Neural progenitor cell (in vitro differentiated cells): ENCODE results near the gene NADSYN1. TPM values are rescaled to one million over a fixed set of nuclear protein-coding genes. Genes with fewer than 3 reads are reported as not detected.

Experiments
- DNase-seq: peaks from one replicate; pipeline ENCODE4 v3.0.0-alpha.2; 2016; ENCODE audit warnings: low spot score
- H2AFZ ChIP-seq: fragments of 200-600 bp; sonication (generic); replicated peaks from 2 replicates; pipeline ENCODE4 v1.6.1; 2016; ENCODE audit warnings: antibody characterized with exemption
- H3F3A ChIP-seq: fragments of 200-600 bp; sonication (generic); 2 replicates; pipeline ENCODE4 v1.6.1; 2016; ENCODE audit warnings: antibody characterized with exemption, low read depth
- H3K27ac ChIP-seq: fragments of 200-600 bp; sonication (generic); 2 replicates; pipeline ENCODE4 v1.5.1; 2016; ENCODE audit warnings: mild to moderate bottlenecking
- H3K27me3 ChIP-seq: fragments of 200-600 bp; sonication (generic); 2 replicates; pipeline ENCODE4 v1.6.1; 2016; ENCODE audit warnings: mild to moderate bottlenecking, moderate library complexity
- H3K36me3 ChIP-seq: fragments of 200-600 bp; sonication (generic); 2 replicates; pipeline ENCODE4 v1.5.1; 2016
- H3K4me1 ChIP-seq: fragments of 200-600 bp; sonication (generic); 2 replicates; pipeline ENCODE4 v1.6.1; 2016; ENCODE audit warnings: mixed run types
- H3K4me2 ChIP-seq: fragments of 200-600 bp; sonication (generic); 2 replicates; pipeline ENCODE4 v1.6.1; 2016
- H3K4me3 ChIP-seq: fragments of 200-600 bp; sonication (generic); 2 replicates; pipeline ENCODE4 v1.5.1; 2016
- H3K79me2 ChIP-seq: fragments of 200-600 bp; sonication (generic); 2 replicates; pipeline ENCODE4 v1.6.1; 2016; ENCODE audit warnings: low read depth
- H3K9ac ChIP-seq: fragments of 200-600 bp; sonication (generic); 2 replicates; pipeline ENCODE4 v1.6.1; 2016
- H3K9me3 ChIP-seq: fragments of 200-600 bp; sonication (generic); 2 replicates; pipeline ENCODE4 v1.5.1; 2016; ENCODE audit warnings: low read depth
- H4K20me1 ChIP-seq: fragments of 200-600 bp; sonication (generic); 2 replicates; pipeline ENCODE4 v1.6.1; 2016; ENCODE audit warnings: low read depth
- H3K27ac Mint-ChIP-seq: 3 replicates; pipeline ENCODE4 v1.8.0; 2021; ENCODE audit warnings: mixed read lengths
- H3K27me3 Mint-ChIP-seq: 2 replicates; pipeline ENCODE4 v1.8.0; 2022; ENCODE audit warnings: low read depth, mild to moderate bottlenecking, inconsistent platforms, moderate library complexity, mixed read lengths; ENCODE audit not compliant: insufficient read depth
- H3K36me3 Mint-ChIP-seq: 3 replicates; pipeline ENCODE4 v1.8.0; 2021; ENCODE audit warnings: mixed read lengths
- H3K4me1 Mint-ChIP-seq: 3 replicates; pipeline ENCODE4 v1.8.0; 2021; ENCODE audit warnings: mixed read lengths
- H3K4me3 Mint-ChIP-seq: 3 replicates; pipeline ENCODE4 v1.8.0; 2021; ENCODE audit warnings: mild to moderate bottlenecking, moderate library complexity, mixed read lengths
- H3K9me3 Mint-ChIP-seq: 3 replicates; pipeline ENCODE4 v1.8.0; 2020; ENCODE audit warnings: mixed read lengths
- CTCF ChIP-seq: fragments of 200-600 bp; sonication (generic); IDR thresholded peaks from 2 replicates; pipeline ENCODE4 v1.5.1; 2017; ENCODE audit warnings: antibody characterized with exemption, mild to moderate bottlenecking
- EZH2 ChIP-seq: fragments of 200-600 bp; sonication (generic); IDR thresholded peaks from 2 replicates; pipeline ENCODE4 v1.6.1; 2017; ENCODE audit warnings: antibody characterized with exemption, mild to moderate bottlenecking, moderate library complexity
- EZH2phosphoT487 ChIP-seq: fragments of 200-600 bp; sonication (generic); IDR thresholded peaks from 2 replicates; pipeline ENCODE4 v1.6.1; 2017; ENCODE audit warnings: antibody characterized with exemption
- total RNA-seq: library from RNA; depleted of rRNA; stranded (reverse); fragments of >200 nt; gene quantifications from 2 replicates; pipeline ENCODE4 v1.2.3, GENCODE V29; 2015; ENCODE audit warnings: low replicate concordance

The NADSYN1 gene
- total RNA-seq, 1 donor from 2014 or later = 25.0 TPM

DNA sequence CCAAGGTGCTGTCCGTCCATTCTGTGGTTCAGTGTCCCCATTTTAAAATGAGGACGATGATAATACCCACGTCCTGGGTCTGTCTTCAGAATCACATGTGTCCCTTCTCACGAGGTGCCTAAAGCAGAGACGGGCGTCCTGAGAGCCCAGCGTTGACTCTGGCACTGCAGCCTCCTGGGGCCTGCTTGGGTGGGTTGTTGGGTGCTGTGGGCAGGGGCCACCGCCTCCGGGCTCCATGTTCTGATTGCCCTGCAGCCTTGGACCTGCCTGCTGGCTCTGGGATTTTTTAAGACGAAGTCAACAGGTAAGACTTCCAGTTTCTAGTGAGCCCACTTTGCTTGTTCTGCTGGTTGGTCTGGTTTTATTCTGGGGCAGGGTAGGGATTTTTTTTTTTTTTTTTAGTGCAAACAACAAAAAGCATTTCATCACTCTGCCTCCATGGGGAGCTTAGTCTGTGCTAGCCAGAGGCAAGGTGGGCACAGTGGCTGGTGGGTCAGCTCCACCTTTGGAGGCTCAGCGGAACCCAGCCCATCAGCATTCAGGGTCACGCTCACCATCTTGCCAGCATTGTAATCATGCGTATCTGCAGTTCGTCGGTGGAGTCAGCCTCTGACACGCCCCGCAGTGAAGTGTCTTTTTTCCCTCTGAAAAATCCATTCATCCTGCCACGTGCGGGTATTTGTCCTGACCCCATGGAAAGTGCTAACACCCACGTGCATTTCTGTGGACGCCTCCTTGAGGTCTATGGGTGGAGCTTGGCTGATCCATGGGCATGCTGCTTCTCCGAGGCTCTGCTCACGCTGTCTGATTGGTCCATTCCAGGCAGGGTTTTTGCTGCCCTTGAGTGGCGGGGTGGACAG is 28.3 kb downstream of the NADSYN1 start:
- no peaks in the 10 kb centered on the region for H3F3A ChIP-seq
- Mint-ChIP-seq H3K9me3 (no peaks in the 10 kb centered on the region), H3K27ac (no peak overlapping the region), H3K4me3 (no peak overlapping the region), H3K36me3 (peaks cover 32% of the 10 kb centered on the region), H3K27me3 (peaks cover 3% of the 10 kb centered on the region), H3K4me1 (peaks cover 14% of the 10 kb centered on the region)
- H3K9ac ChIP-seq = no peak overlapping the region
- no peaks in the 10 kb centered on the region for H3K36me3 ChIP-seq
- no peaks in the 10 kb centered on the region for H3K27me3 ChIP-seq
- no peak overlapping the region for H3K4me3 ChIP-seq
- no peak overlapping the region for H3K4me2 ChIP-seq
- no peaks in the 10 kb centered on the region for H3K79me2 ChIP-seq
- H3K27ac ChIP-seq = no peak overlapping the region
- DNase-seq = no peak
- no peaks in the 10 kb centered on the region for H3K9me3 ChIP-seq
- peaks cover 7% of the 10 kb centered on the region for H3K4me1 ChIP-seq
- H4K20me1 ChIP-seq = no peaks in the 10 kb centered on the region
- TF ChIP-seq EZH2phosphoT487 = no peak
- no peak for TF ChIP-seq EZH2
- no peak for TF ChIP-seq CTCF
- H2AFZ ChIP-seq = no peak overlapping the region

DNA sequence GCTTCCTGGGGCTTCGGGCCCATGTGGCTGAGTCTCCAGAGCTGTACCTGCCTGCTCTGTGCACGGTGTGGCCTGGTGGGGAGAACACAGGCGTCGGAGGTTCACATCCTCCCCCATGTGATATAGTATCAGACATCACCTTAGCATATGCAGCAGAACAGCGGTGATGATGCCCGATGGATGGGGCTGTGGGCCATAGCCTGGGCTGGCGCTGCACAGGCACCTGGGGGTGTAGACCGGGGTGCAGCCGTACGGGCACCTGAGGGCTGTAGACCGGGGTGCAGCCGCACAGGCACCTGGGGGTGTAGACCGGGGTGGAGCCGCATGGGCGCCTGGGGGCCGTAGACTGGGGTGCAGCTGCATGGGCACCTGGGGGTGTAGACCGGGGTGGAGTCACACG is 29.2 kb downstream of the NADSYN1 start:
- Mint-ChIP-seq H3K36me3 (peaks cover 31% of the 10 kb centered on the region), H3K27me3 (peaks cover 2% of the 10 kb centered on the region), H3K27ac (no peak overlapping the region), H3K4me1 (peaks cover 8% of the 10 kb centered on the region), H3K4me3 (no peak overlapping the region), H3K9me3 (no peaks in the 10 kb centered on the region)
- no peak overlapping the region for H3K4me3 ChIP-seq
- no peak overlapping the region for H3K4me2 ChIP-seq
- H3K9ac ChIP-seq = no peak overlapping the region
- H3K36me3 ChIP-seq = no peaks in the 10 kb centered on the region
- no peaks in the 10 kb centered on the region for H3K9me3 ChIP-seq
- no peaks in the 10 kb centered on the region for H4K20me1 ChIP-seq
- no peaks in the 10 kb centered on the region for H3F3A ChIP-seq
- H3K4me1 ChIP-seq = peaks cover 7% of the 10 kb centered on the region
- no peaks in the 10 kb centered on the region for H3K79me2 ChIP-seq
- no peak for TF ChIP-seq CTCF
- TF ChIP-seq EZH2phosphoT487 = no peak
- no peak for TF ChIP-seq EZH2
- no peak overlapping the region for H2AFZ ChIP-seq
- no peak overlapping the region for H3K27ac ChIP-seq
- no peaks in the 10 kb centered on the region for H3K27me3 ChIP-seq
- DNase-seq = no peak

GRCh38 chr11:71482746-71483364 is 29.9 kb downstream of the NADSYN1 start:
- Histone ChIP-seq H3K36me3 (no peaks in the 10 kb centered on the region), H3K27ac (no peak overlapping the region), H3K9ac (no peak overlapping the region), H3K79me2 (no peaks in the 10 kb centered on the region), H4K20me1 (no peaks in the 10 kb centered on the region), H3K9me3 (no peaks in the 10 kb centered on the region), H3K27me3 (no peaks in the 10 kb centered on the region), H3K4me1 (peaks cover under 1% of the 10 kb centered on the region), H3F3A (no peaks in the 10 kb centered on the region), H3K4me2 (no peak overlapping the region), H3K4me3 (no peak overlapping the region), H2AFZ (no peak overlapping the region)
- TF ChIP-seq EZH2 (no peak), EZH2phosphoT487 (no peak), CTCF (no peak)
- DNase-seq = no peak
- Mint-ChIP-seq H3K27me3 (peaks cover 2% of the 10 kb centered on the region), H3K4me3 (no peak overlapping the region), H3K4me1 (peaks cover 4% of the 10 kb centered on the region), H3K9me3 (no peaks in the 10 kb centered on the region), H3K27ac (no peak overlapping the region), H3K36me3 (peaks cover 27% of the 10 kb centered on the region)
